ENCODE measurements around the gene RBM12. TPM values are rescaled to one million over a fixed set of nuclear protein-coding genes. Genes with fewer than 3 reads are reported as not detected.
A peak's percentile ranks its signal among the peaks of the same experiment; 100 is the strongest.

RBM12 gene
- total RNA-seq, 2 experiments from 2014 or later, result 110 to 114 TPM

GRCh38 chr20:35616465-35617396 lies 48.0 kb downstream of the RBM12 start:
- Mint-ChIP-seq H3K4me1 (ENCODE audit: low read depth) (peaks cover 47% of the 10 kb centered on the region), H3K27me3 (peaks cover 2% of the 10 kb centered on the region), H3K27ac (peak overlapping the region; percentile 76), H3K4me3 (peak overlapping the region; percentile 83), H3K9me3 (no peaks in the 10 kb centered on the region), H3K36me3 (peaks cover 2% of the 10 kb centered on the region)
- POLR2A ChIA-PET, result interaction anchor here (0.5 to 6.8 kb wide), 11 partner anchors 14 to 337 kb away, joined by 3 to 93 read pairs (median 5); partner anchors contain the start of genes CPNE1, ERGIC3, RBM12 and RBM39
- CTCF ChIA-PET, result interaction anchor here (0.9 to 6.8 kb wide), 7 partner anchors 12 to 338 kb away, joined by 3 to 70 read pairs (median 5); partner anchors contain the start of genes CPNE1, RBM12, RBM39 and SCAND1
- intact Hi-C loops (cut with micrococcal nuclease), result loop anchor here (1.0 to 10.0 kb wide), 7 partner anchors 15 to 742 kb away; partner anchors contain the start of genes ACSS2, ERGIC3, GGT7 and NFS1
- DNase-seq, result peak; percentile 76

GRCh38 chr20:35615667-35616464 lies 48.8 kb downstream of the RBM12 start, which contains the start of gene SPAG4:
Gene SPAG4 (plus strand): TSS chr20:35615829. CDS start chr20:35616004, 175 bp downstream.
- no peaks in the 10 kb centered on the region for H3K36me3 Mint-ChIP-seq
- POLR2A ChIA-PET, result interaction anchor here (0.5 to 6.8 kb wide), 10 partner anchors 14 to 1253 kb away, joined by 3 to 93 read pairs (median 6); partner anchors contain the start of genes CPNE1, ERGIC3, ITCH and RBM12
- intact Hi-C loops (cut with micrococcal nuclease), result loop anchor here (1.0 to 10.0 kb wide), 7 partner anchors 15 to 741 kb away; partner anchors contain the start of genes ACSS2, ERGIC3, GGT7 and NFS1

GRCh38 chr20:35611482-35611881 lies 53.2 kb downstream of the RBM12 start:
- DNase-seq, result no peak
- H3K36me3 Mint-ChIP-seq, result no peaks in the 10 kb centered on the region
- intact Hi-C loops (cut with micrococcal nuclease), result loop anchor here (10.0 kb wide), 1 partner anchor 737 kb away; the partner anchor contains the start of genes ACSS2 and GGT7
- ChIA-PET POLR2A (interaction anchor here (0.6 kb wide), 1 partner anchor 55 kb away, joined by 3 read pairs; no protein-coding TSS in a partner anchor), CTCF (no interaction called here)
- no peaks in the 10 kb centered on the region for H3K27me3 Mint-ChIP-seq
- H3K4me1 Mint-ChIP-seq (ENCODE audit: low read depth), result peaks cover 7% of the 10 kb centered on the region
- no peaks in the 10 kb centered on the region for H3K9me3 Mint-ChIP-seq
- H3K4me3 Mint-ChIP-seq, result no peak overlapping the region
- H3K27ac Mint-ChIP-seq, result no peak overlapping the region

More at GRCh38 chr20:35615667-35616464, 48.8 kb downstream of the RBM12 start, which contains the start of gene SPAG4:
- CTCF ChIA-PET, result interaction anchor here (0.9 to 6.8 kb wide), 6 partner anchors 11 to 338 kb away, joined by 3 to 70 read pairs (median 4); partner anchors contain the start of genes CPNE1, RBM12 and SCAND1
- H3K4me3 Mint-ChIP-seq, result peak within 1 kb of the TSS; percentile 83
- DNase-seq, result peak; percentile 100
- H3K9me3 Mint-ChIP-seq, result no peaks in the 10 kb centered on the region
- H3K27ac Mint-ChIP-seq, result peak within 1 kb of the TSS; percentile 82
- peaks cover 2% of the 10 kb centered on the region for H3K27me3 Mint-ChIP-seq
- peaks cover 42% of the 10 kb centered on the region for H3K4me1 Mint-ChIP-seq (ENCODE audit: low read depth)

GRCh38 chr20:35610833-35611427 lies 53.8 kb downstream of the RBM12 start:
- peaks cover 7% of the 10 kb centered on the region for H3K4me1 Mint-ChIP-seq (ENCODE audit: low read depth)
- intact Hi-C loops (cut with micrococcal nuclease), result loop anchor here (10.0 kb wide), 1 partner anchor 736 kb away; the partner anchor contains the start of genes ACSS2 and GGT7
- H3K36me3 Mint-ChIP-seq, result no peaks in the 10 kb centered on the region
- H3K9me3 Mint-ChIP-seq, result no peaks in the 10 kb centered on the region
- no peak overlapping the region for H3K4me3 Mint-ChIP-seq
- no peaks in the 10 kb centered on the region for H3K27me3 Mint-ChIP-seq
- no peak for DNase-seq
- CTCF ChIA-PET, result interaction anchor here (0.6 kb wide), 1 partner anchor 11 kb away, joined by 4 read pairs; no protein-coding TSS in a partner anchor
- H3K27ac Mint-ChIP-seq, result no peak overlapping the region
- POLR2A ChIA-PET, result no interaction called here

- no peak for DNase-seq
- Mint-ChIP-seq H3K27ac (no peak overlapping the region), H3K4me1 (ENCODE audit: low read depth) (no peaks in the 10 kb centered on the region), H3K9me3 (no peaks in the 10 kb centered on the region), H3K36me3 (no peaks in the 10 kb centered on the region), H3K27me3 (peaks cover 8% of the 10 kb centered on the region), H3K4me3 (no peak overlapping the region)
- ChIA-PET CTCF (interaction anchor here (1.0 kb wide), 1 partner anchor 97 kb away, joined by 3 read pairs; no protein-coding TSS in a partner anchor), POLR2A (no interaction called here)
- intact Hi-C loops (cut with micrococcal nuclease), result no loop called here
These were observed 57.5 kb downstream of the RBM12 start for GRCh38 chr20:35607003-35607735.

- no peak for DNase-seq
- Mint-ChIP-seq H3K27me3 (peaks cover 14% of the 10 kb centered on the region), H3K4me3 (no peak overlapping the region), H3K27ac (no peak overlapping the region), H3K9me3 (no peaks in the 10 kb centered on the region), H3K36me3 (no peaks in the 10 kb centered on the region), H3K4me1 (ENCODE audit: low read depth) (peaks cover 4% of the 10 kb centered on the region)
- intact Hi-C loops (cut with micrococcal nuclease), result no loop called here
- POLR2A ChIA-PET, result interaction anchor here (1.2 kb wide), 1 partner anchor 97 kb away, joined by 3 read pairs; no protein-coding TSS in a partner anchor
- CTCF ChIA-PET, result interaction anchor here (1.0 to 2.3 kb wide), 2 partner anchors 14 to 96 kb away, joined by 3 to 12 read pairs; no protein-coding TSS in a partner anchor
These were observed 58.6 kb downstream of the RBM12 start for GRCh38 chr20:35606127-35606526.

- ChIA-PET POLR2A (no interaction called here), CTCF (interaction anchor here (0.7 to 2.3 kb wide), 3 partner anchors 11 to 388 kb away, joined by 3 to 12 read pairs (median 4); partner anchors contain the start of gene SPAG4)
- H3K36me3 Mint-ChIP-seq, result no peaks in the 10 kb centered on the region
- H3K4me1 Mint-ChIP-seq (ENCODE audit: low read depth), result peaks cover 9% of the 10 kb centered on the region
- peaks cover 17% of the 10 kb centered on the region for H3K27me3 Mint-ChIP-seq
- H3K27ac Mint-ChIP-seq, result no peak overlapping the region
- intact Hi-C loops (cut with micrococcal nuclease), result loop anchor here (5.0 kb wide), 2 partner anchors 278 to 348 kb away; partner anchors contain the start of gene SCAND1
- DNase-seq, result peak; percentile 29
- no peaks in the 10 kb centered on the region for H3K9me3 Mint-ChIP-seq
- H3K4me3 Mint-ChIP-seq, result no peak overlapping the region
These were observed 60.3 kb downstream of the RBM12 start for GRCh38 chr20:35604449-35604747.

- H3K36me3 Mint-ChIP-seq, result no peaks in the 10 kb centered on the region
- peaks cover 17% of the 10 kb centered on the region for H3K27me3 Mint-ChIP-seq
- DNase-seq, result no peak
- no peak overlapping the region for H3K4me3 Mint-ChIP-seq
- ChIA-PET POLR2A (no interaction called here), CTCF (interaction anchor here (0.7 to 2.3 kb wide), 4 partner anchors 12 to 389 kb away, joined by 3 to 12 read pairs (median 4); partner anchors contain the start of gene SPAG4)
- H3K27ac Mint-ChIP-seq, result no peak overlapping the region
- H3K4me1 Mint-ChIP-seq (ENCODE audit: low read depth), result peaks cover 9% of the 10 kb centered on the region
- no peaks in the 10 kb centered on the region for H3K9me3 Mint-ChIP-seq
- intact Hi-C loops (cut with micrococcal nuclease), result loop anchor here (5.0 kb wide), 2 partner anchors 278 to 348 kb away; partner anchors contain the start of gene SCAND1
These were observed 60.8 kb downstream of the RBM12 start for GRCh38 chr20:35603695-35604448.

GRCh38 chr20:35602851-35603495 lies 61.7 kb downstream of the RBM12 start:
- Mint-ChIP-seq H3K9me3 (no peaks in the 10 kb centered on the region), H3K4me1 (ENCODE audit: low read depth) (peaks cover 9% of the 10 kb centered on the region), H3K4me3 (no peak overlapping the region)

More at GRCh38 chr20:35602851-35603495, 61.7 kb downstream of the RBM12 start:
- Mint-ChIP-seq H3K36me3 (no peaks in the 10 kb centered on the region), H3K27me3 (peaks cover 17% of the 10 kb centered on the region), H3K27ac (no peak overlapping the region)
- POLR2A ChIA-PET, result interaction anchor here (1.3 kb wide), 1 partner anchor 61 kb away, joined by 3 read pairs; no protein-coding TSS in a partner anchor
- CTCF ChIA-PET, result interaction anchor here (1.1 to 1.4 kb wide), 2 partner anchors 16 to 351 kb away, joined by 3 to 5 read pairs; partner anchors contain the start of gene SCAND1
- intact Hi-C loops (cut with micrococcal nuclease), result loop anchor here (5.0 kb wide), 2 partner anchors 279 to 349 kb away; partner anchors contain the start of gene SCAND1
- DNase-seq, result no peak

Measured in activated CD4-positive, alpha-beta memory T cell treated with anti-CD3 and anti-CD28 coated beads for 36 hours (primary cell).